Stimulated activated CD8-positive, alpha-beta memory T cell treated with anti-CD3 and anti-CD28 coated beads, Interleukin-4, amount 100 ng/mL, for 48 hours (primary cell): ENCODE measurements around the gene UBE2L3.
"Not testable (repeated sequence)": the region's sequence is repeated elsewhere in the genome, so short reads cannot be mapped to it uniquely, and the experiment has no call there.

ENCODE experiments used
- DNase-seq: peaks from one replicate; pipeline ENCODE4 v3.0.0-alpha.2; 2020

UBE2L3 gene

GRCh38 chr22:21573293-21573734 lies 5.8 kb downstream of the UBE2L3 start:
- no peak for DNase-seq

- DNase-seq = no peak
These were observed 6.4 kb downstream of the UBE2L3 start for GRCh38 chr22:21573750-21574494.

GRCh38 chr22:21579474-21579851 lies 11.9 kb downstream of the UBE2L3 start:
- DNase-seq = no peak

DNA sequence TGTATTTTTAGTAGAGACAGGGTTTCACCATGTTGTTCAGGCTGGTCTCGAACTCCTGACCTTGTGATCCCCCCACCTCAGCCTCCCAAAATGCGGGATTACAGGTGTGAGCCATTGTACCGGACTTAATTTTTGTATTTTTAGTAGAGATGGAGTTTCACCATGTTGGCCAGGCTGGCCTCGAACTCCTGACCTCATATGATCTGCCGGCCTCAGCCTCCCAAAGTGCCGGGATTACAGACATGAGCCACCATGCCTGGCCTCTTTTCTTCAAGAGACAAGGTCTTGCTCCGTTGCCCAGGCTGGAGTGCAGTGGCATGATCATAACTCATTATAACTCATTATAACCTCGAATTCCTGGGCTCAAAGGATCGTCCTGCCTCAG lies 13.1 kb downstream of the UBE2L3 start:
- not testable (repeated sequence) for DNase-seq

- DNase-seq = not testable (repeated sequence)
These were observed 13.6 kb downstream of the UBE2L3 start for GRCh38 chr22:21581009-21581713.

GRCh38 chr22:21582801-21583740 lies 15.6 kb downstream of the UBE2L3 start:
- DNase-seq = no peak

DNA sequence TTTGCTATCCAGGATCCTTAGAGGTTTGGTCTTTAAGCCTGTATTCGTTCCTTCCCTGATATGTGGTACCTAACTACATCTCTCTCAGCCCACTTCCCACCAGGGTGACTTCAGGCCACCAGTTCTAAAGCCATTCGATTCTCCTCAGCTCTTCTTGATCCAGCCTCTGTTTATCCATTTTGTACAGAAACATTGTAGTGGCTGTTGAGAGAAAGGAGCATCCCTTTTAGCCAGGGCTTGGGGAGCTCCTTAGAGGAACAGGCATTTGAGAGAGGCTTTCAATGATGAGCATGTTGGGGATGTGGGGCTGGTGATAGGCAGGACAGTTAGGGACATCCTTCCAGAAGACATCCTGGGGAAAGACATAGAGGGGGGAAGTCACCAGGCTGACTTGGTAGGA lies 17.9 kb downstream of the UBE2L3 start:
- no peak for DNase-seq

DNA sequence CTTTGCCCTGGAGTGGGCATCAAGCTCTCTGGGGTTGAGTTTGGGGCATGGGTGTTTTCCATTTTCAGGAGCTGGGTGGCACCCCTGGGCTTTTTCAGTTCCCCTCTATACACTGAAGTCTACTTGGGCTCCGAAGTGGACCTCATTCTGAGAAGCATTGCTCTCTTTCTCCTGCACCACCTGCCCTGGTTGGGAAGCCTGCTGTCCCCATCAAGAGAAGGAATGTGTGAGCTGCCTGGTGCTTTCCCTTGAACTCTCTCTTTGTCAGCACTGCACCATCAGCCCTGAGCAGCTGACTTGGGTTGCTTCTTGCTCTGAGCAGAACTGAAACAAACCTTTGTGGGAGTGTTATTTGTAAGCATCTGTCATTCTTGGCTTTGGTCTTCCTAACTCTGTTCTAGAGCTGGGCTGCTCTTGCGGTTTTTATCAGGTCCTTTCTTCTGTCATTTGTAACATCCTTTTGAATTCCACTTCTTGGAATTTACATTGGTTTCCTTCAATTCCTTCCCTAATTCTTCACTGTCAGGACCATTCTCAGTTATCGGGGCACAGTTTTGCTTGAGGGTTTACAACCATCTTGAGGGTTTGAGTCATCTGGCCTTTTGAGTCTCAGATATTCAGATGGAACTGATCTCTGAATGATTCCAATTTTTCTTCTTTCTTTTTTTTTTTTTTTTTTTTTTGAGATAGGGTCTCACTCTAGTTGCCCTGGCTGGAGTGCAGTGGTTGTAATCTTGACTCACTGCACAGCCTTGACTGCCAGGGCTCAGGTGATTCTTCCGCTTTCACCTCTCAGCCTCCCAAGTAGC lies 20.5 kb downstream of the UBE2L3 start:
- peak; percentile 66 for DNase-seq

DNA sequence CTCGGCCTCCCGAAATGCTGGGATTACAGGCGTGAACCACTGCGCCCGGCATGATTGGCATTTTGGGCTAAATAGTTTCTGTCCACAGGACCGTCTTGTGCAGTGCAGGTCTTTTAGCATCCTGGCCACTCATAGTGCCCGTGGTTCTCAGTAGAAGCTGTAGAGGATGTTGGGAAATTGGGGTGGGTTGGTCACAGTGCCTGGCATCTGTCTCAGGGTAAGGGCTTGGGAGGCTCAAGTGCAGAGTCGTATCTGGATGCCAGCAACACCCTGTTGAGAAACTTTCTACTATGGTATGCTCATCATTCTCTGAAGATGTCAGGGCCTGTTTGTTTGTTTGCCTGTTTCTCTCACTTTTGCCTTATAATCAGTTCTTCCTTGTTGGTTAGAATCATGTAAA lies 21.9 kb downstream of the UBE2L3 start:
- DNase-seq = no peak

DNA sequence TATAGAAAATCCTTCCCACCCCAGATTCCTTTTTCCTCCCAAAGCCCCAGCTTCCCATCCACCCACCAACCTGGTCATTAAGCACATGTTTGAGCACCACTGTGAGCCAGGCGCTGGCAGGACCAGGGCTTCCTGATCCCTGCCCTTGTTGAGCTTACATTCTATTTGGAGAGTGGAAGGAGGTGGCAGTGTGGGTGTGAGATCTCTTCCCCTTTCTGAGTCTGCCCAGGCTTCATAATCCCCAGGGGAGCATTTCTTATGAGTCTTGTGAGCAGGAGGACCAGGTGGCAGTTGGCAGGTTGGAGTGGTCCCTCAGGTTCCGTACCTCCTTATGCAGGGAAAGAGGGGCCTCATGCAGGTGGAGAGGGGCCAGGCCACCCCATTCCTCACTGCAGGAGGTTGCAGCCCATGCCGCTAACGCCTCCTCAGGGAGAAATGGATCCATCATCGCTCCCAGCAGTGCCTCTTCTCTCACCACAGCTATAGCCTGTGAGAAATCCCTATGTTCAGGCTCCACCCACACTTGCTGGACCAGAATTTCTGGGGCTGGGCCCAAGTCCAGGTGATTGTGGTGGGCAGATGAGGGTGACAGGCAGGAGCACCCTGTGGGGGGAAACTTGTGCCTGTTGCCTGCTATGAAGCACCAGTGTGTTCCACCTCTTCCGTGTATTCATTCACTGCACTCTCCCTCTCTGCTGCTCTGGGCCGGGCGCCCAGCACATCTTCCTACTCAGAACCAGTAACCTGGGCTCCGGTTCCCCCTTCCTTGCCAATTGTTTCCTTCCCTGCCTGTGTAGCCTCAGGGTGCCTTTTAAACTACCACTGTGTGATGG lies 23.5 kb downstream of the UBE2L3 start:
- no peak for DNase-seq

DNA sequence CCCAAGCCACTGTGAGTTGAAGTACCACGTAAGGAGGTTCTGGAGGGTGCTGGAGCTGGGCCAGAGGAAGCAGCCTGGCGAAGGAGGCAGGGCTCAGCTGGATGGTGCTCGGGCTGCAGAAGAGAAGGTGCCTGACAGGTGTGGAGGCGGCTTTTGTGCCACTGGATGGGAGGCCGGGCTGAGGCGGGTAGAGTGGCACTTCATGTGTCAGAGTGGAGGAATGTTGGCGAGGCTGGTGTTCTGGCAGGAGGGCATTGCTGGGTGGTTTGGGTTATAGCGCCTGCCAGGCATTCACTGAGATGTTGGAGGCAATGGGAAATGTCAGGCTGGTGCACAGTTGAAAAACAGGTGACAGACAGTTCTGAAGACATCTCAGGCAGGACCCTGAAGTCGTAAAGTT lies 24.2 kb downstream of the UBE2L3 start:
- DNase-seq = no peak

GRCh38 chr22:21592422-21592821 lies 24.9 kb downstream of the UBE2L3 start:
- no peak for DNase-seq

GRCh38 chr22:21593406-21594232 lies 26.1 kb downstream of the UBE2L3 start:
- no peak for DNase-seq

DNA sequence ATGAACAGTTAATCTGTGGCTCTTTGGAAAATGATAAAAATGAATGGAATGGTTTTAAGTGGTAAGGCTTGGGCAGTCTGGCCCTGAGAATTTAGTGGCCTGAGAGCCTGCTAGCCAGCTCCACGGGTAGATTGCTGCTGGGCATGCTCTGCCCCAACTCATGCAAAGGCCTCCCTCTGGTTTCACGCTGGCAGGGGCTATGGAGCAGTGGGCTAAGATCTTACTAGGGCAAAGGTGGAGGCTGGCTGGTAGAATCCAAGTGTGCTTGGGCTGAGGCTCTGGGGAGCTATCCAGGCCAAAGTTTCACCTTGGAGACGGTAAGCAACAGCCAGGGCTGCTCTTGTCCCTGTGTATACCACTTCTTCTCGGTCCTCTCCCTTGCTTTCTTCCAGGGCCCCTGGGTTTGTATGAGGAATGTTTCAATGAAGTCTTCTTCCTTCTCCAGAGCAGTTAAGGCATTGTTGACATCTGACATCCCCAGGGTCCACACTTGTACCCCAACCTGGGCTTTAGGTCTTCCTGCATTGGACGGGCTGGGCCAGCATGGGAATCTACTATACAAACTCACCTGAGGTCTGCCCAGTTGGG lies 27.4 kb downstream of the UBE2L3 start:
- no peak for DNase-seq

DNA sequence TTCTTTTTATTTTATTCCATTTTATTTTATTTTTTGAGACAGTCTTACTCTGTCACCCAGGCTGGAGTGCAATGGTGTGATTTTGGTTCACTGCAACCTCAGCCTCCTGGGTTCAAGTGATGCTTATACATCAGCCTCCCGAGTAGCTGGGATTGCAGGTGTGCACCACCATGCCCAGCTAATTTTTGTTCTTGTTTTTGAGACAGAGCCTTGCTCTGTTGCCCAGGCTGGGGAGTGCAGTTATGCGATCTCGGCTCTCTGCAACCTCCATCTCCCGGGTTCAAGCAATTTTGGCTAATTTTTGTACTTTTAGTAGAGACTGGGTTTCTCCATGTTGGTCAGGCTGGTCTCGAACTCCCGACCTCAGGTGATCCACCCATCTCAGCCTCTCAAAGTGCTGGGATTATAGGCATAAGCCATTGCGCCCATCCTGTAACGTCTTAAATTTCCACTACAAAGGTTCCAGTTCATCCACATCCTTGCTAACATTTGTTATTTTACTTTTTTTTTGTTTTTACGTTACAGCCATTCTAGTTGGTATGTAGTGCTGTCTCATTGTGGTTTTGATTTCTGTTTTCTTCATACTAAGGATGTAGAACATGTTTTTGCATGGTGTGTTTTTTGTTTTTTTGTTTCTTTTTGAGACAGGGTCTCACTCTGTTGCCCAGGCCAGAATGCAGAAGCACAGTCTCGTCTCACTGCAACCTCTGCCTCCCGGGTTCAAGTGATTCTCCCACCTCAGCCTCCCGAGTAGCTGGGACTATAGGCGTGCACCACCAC lies 29.0 kb downstream of the UBE2L3 start:
- DNase-seq = not testable (repeated sequence)

- no peak for DNase-seq
These were observed 30.8 kb downstream of the UBE2L3 start for GRCh38 chr22:21598302-21598701.

DNA sequence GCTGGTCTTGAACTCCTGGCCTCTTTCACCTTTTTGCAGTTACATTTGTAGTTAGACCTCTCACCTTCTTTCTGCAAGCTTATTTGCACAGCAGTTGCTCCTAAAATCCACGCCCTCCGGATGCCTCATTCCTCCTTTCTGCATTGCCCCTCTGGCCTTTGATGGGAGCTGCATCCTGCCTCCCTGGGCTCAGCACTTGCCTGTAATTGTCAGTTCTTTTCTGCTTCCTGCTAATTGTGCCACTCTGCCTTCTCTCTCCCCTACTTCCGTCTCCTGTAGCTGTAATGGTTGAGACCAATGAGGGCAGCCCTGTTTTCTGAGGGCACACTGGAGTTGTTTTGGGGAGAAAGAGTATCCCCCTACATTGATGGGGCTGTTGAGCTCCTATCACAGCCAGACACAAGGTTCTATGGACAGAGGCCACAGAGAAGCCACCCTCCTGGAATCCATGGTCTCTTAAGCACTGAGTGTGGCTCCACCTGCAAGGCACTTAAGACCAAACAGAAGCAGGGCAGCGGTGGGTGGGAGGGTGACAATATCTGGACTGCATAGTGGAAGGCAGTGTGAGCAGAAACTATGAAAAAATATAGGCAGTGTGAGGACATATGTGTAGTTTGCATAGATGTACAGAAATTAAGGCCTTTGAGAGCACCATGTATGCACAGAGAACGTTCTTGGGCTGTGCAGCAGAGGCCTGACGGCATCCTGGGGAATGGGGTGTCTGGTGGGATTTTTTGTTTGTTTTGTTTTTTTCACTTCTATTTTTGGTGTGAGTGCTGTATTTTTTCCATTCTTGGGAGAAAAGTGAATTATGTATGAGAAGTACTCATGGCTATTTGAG lies 31.8 kb downstream of the UBE2L3 start:
- DNase-seq = no peak

GRCh38 chr22:21602579-21602978 lies 35.1 kb downstream of the UBE2L3 start:
- DNase-seq = no peak
